ENCODE results near the gene SNX33.

The SNX33 gene

DNA sequence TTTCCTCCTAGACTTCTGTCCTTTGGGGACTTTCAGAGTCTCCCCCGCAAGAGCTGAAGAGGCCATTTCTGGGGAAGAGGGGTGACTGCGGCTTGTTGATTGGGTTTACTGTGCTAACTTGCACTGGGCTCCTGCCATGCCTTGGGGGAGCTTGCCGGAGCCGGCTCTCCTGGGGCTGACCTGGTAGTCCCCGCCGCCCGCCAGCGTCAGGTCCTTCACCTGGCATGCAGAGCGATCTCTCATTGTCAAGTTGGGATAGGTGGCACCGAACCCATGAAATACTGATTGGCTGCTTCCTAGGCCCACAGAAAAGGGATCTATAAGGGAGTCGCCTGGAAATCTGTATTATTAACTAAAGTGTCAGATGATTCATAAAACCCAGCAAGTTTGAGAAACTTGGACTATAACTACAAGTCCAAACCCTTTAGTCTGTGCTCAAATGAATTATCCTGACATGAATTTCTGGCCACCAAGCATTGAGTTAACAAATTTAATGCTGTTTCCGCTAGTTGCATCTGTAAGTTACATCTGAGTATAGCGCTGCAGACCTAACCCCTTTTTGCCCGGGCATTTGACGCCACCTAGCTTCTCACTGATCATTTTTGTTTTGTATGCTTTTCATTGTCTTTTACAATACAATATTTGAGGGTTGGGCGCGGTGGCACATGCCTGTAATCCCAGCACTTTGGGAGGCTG lies 7.1 kb upstream of the SNX33 start:
- peak overlapping the region; percentile 59 for H3K4me3 ChIP-seq (ENCODE audit: low read depth, low read length)
- peak; percentile 90 for DNase-seq (ENCODE audit: low read depth)
- TF ChIP-seq, protein P1, sequence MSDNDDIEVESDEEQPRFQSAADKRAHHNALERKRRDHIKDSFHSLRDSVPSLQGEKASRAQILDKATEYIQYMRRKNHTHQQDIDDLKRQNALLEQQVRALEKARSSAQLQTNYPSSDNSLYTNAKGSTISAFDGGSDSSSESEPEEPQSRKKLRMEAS (IDR thresholded peaks at IDR 0.05; ENCODE audit: low read depth, low read length) = peak; percentile 57; the same call in 1 of the 2 replicates
- TF ChIP-seq POLR2A (IDR thresholded peaks at IDR 0.05; ENCODE audit: extremely low read depth, insufficient read length) (no peak), MYC (IDR thresholded peaks at IDR 0.05; ENCODE audit: low read depth, low read length) (peak; percentile 78), CTCF (IDR thresholded peaks at IDR 0.05; ENCODE audit: low read depth, low read length) (peak; percentile 37)

GRCh38 chr15:75641179-75641503 lies 6.6 kb upstream of the SNX33 start:
- no peak for DNase-seq (ENCODE audit: low read depth)
- H3K4me3 ChIP-seq (ENCODE audit: low read depth, low read length) = peak overlapping the region; percentile 59
- TF ChIP-seq, protein P1 (IDR thresholded peaks at IDR 0.05; ENCODE audit: low read depth, low read length) = no peak
- TF ChIP-seq POLR2A (IDR thresholded peaks at IDR 0.05; ENCODE audit: extremely low read depth, insufficient read length) (no peak), MYC (IDR thresholded peaks at IDR 0.05; ENCODE audit: low read depth, low read length) (no peak), CTCF (IDR thresholded peaks at IDR 0.05; ENCODE audit: low read depth, low read length) (no peak)

GRCh38 chr15:75641603-75642002 lies 6.1 kb upstream of the SNX33 start:
- TF ChIP-seq POLR2A (IDR thresholded peaks at IDR 0.05; ENCODE audit: extremely low read depth, insufficient read length) = no peak
- TF ChIP-seq MYC (IDR thresholded peaks at IDR 0.05; ENCODE audit: low read depth, low read length) = no peak
- no peak for TF ChIP-seq CTCF (IDR thresholded peaks at IDR 0.05; ENCODE audit: low read depth, low read length)
- TF ChIP-seq, protein P1 (IDR thresholded peaks at IDR 0.05; ENCODE audit: low read depth, low read length) = no peak
- H3K4me3 ChIP-seq (ENCODE audit: low read depth, low read length) = no peak overlapping the region
- no peak for DNase-seq (ENCODE audit: low read depth)

- DNase-seq (ENCODE audit: low read depth) = no peak
- H3K4me3 ChIP-seq (ENCODE audit: low read depth, low read length) = no peak overlapping the region
- no peak for TF ChIP-seq POLR2A (IDR thresholded peaks at IDR 0.05; ENCODE audit: extremely low read depth, insufficient read length)
- TF ChIP-seq, protein P1 (IDR thresholded peaks at IDR 0.05; ENCODE audit: low read depth, low read length) = no peak
- TF ChIP-seq MYC (IDR thresholded peaks at IDR 0.05; ENCODE audit: low read depth, low read length) = no peak
- no peak for TF ChIP-seq CTCF (IDR thresholded peaks at IDR 0.05; ENCODE audit: low read depth, low read length)
Measured at GRCh38 chr15:75644376-75644775, 3.3 kb upstream of the SNX33 start.

DNA sequence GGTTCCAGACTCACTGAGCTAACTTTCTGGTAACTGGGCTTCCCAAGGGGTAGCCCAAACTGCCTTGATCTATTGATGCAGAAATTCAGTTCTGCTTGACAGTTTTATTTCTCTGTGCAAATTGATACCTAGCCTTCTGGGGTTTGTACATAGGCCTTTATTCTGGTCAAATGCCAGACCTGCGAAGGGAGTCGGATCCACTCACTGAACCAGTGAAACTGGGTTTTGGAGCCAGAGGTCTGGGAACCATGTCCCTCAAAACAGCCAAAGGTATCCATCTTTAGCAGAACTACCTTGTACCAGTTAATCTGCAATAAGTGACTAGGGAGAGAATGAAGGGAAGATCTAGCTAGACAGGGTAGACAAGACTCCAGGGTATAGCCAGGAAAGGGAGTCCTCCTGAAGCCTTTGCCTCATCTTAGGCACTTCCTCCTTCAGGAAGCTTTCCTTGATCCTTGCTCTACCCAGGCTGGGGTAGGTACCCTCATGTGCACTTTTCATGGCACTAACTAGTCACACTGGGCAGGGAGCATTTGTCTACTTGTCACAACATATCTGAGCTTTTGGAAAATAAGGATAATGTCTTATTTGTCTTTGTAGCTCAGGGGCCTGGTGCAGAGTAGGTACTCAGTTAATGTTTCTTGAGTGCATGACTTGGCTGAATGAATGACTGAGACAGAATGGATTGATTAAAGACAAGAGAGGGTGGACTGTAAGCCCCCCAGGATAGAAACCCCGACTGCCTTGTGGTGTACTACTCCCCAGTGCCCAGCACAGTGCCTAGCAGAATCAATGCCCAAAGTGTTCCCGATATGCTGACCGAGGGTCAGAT lies 1.4 kb upstream of the SNX33 start:
- TF ChIP-seq POLR2A (IDR thresholded peaks at IDR 0.05; ENCODE audit: extremely low read depth, insufficient read length) = no peak
- no peak for TF ChIP-seq MYC (IDR thresholded peaks at IDR 0.05; ENCODE audit: low read depth, low read length)
- no peak for TF ChIP-seq CTCF (IDR thresholded peaks at IDR 0.05; ENCODE audit: low read depth, low read length)
- TF ChIP-seq, protein P1 (IDR thresholded peaks at IDR 0.05; ENCODE audit: low read depth, low read length) = no peak
- H3K4me3 ChIP-seq (ENCODE audit: low read depth, low read length) = peak overlapping the region; percentile 61
- no peak for DNase-seq (ENCODE audit: low read depth)

Measured in NB4 (cell line).